ENCODE measurements around the gene KNSTRN.

DNA sequence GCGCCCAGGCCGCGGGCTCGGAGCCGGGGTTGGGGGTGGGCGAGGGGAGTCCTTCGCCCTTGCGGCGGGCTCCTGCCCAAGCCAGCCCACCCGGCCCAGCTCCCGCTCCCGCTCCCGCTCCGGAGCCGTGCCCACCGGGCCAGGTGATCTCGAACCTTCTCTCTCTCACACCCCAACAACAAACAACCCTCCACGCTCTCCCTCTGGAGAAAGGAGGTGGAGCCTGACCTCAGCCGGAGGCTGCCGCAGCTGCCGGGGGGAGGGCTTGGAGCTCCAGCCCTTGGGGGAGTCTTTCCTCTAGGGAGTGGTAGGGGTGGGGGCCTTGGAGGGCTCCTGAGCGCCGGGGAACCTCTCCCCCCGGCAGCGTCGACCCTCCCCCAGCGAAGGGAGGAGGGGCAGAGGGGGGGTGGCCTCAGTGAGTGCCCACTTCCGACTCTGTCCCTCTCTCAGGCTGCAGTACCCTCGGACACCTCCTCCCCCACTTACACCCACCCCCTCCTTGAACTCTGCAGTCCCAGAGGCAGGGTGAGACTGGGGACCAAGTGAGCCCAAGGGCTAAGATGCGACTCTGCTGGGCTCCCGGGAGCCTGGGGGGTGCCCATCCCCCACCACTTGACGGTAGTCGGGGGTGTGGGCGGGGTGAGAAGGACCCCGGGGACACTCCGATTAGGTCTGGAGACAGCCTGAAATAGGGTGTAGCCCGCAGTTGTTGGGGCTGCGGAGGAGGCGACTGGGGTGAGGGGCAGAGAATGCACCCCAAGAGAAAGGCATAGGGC is 53.8 kb downstream of the KNSTRN start:
- TF ChIP-seq POLR2A (IDR thresholded peaks at IDR 0.05; ENCODE audit: low read depth, low read length) (no peak), TAF1 (IDR thresholded peaks at IDR 0.05; ENCODE audit: borderline replicate concordance, low read depth, low read length) (no peak)

Measured in GM12892 (cell line).